CD4-positive, alpha-beta T cell (primary cell): ENCODE measurements around the gene COPG2. TPM values are rescaled to one million over a fixed set of nuclear protein-coding genes. Genes with fewer than 3 reads are reported as not detected.

ENCODE experiments used
- ATAC-seq: fragments of 200-7000 bp; cut with Tn5 transposase; one replicate; pipeline ENCODE4 v1.10.0; 2022; ENCODE audit warnings: mild to moderate bottlenecking; ENCODE audit not compliant: poor library complexity
- CTCF ChIA-PET: fragments of 350-600 bp; sonication (Branson Sonifier 250); formaldehyde crosslinking; loops from one replicate; lab custom pipeline; 2021; ENCODE audit warnings: antibody characterized with exemption, inconsistent platforms; lab: Charles Lee
- POLR2A ChIA-PET: fragments of 350-600 bp; sonication (Branson Sonifier 250); formaldehyde crosslinking; loops from one replicate; lab custom pipeline; 2021; ENCODE audit warnings: antibody characterized with exemption, inconsistent platforms; lab: Charles Lee
- DNase-seq, 14 experiments: peaks; one replicate each; pipeline ENCODE4 v3.0.0-alpha.2; 2013 to 2020; ENCODE audit warnings: mixed read lengths in 2 of 14
- H3K27ac ChIP-seq, 2 donors: one replicate each; pipeline versions ENCODE4 v1.5.1 to v1.7.0; 2013; ENCODE audit warnings: low read length in 2 of 2, low read depth in 1 of 2, mild to moderate bottlenecking in 1 of 2
- H3K27me3 ChIP-seq, 2 experiments: 1 replicate in 1 of 2; 2 replicates in 1 of 2; pipeline versions ENCODE4 v1.6.1 to v1.7.0; 2013; ENCODE audit warnings: low read length in 2 of 2, control low read depth in 1 of 2, mild to moderate bottlenecking in 1 of 2, moderate library complexity in 1 of 2; ENCODE audit not compliant: insufficient read depth in 2 of 2, control insufficient read depth in 1 of 2
- H3K36me3 ChIP-seq: one replicate; pipeline ENCODE4 v1.6.1; 2013; ENCODE audit warnings: low read length, control low read depth; ENCODE audit not compliant: insufficient read depth
- H3K4me1 ChIP-seq: one replicate; pipeline ENCODE4 v1.6.1; 2013; ENCODE audit warnings: low read length, control low read depth; ENCODE audit not compliant: insufficient read depth
- H3K4me3 ChIP-seq: one replicate; pipeline ENCODE4 v1.5.1; 2013; ENCODE audit warnings: mild to moderate bottlenecking, low read length, moderate library complexity
- H3K9me3 ChIP-seq, 2 experiments: 1 replicate in 1 of 2; 2 replicates in 1 of 2; pipeline versions ENCODE4 v1.6.1 to v1.7.0; 2013; ENCODE audit warnings: low read length in 2 of 2, mild to moderate bottlenecking in 2 of 2, control low read depth in 1 of 2, moderate library complexity in 1 of 2; ENCODE audit not compliant: control insufficient read depth in 1 of 2, insufficient read depth in 1 of 2
- H3K27ac Mint-ChIP-seq: one replicate; pipeline ENCODE4 v1.8.0; 2020; ENCODE audit warnings: mixed read lengths
- H3K27me3 Mint-ChIP-seq: one replicate; pipeline ENCODE4 v1.8.0; 2021; ENCODE audit warnings: mixed read lengths
- H3K36me3 Mint-ChIP-seq: one replicate; pipeline ENCODE4 v1.8.0; 2021; ENCODE audit warnings: low read depth, mixed read lengths
- H3K4me1 Mint-ChIP-seq: one replicate; pipeline ENCODE4 v1.8.0; 2021; ENCODE audit warnings: low read depth, mixed read lengths
- H3K4me3 Mint-ChIP-seq: one replicate; pipeline ENCODE4 v1.8.0; 2020; ENCODE audit warnings: mild to moderate bottlenecking, mixed read lengths
- H3K9me3 Mint-ChIP-seq: one replicate; pipeline ENCODE4 v1.8.0; 2020; ENCODE audit warnings: mixed read lengths
- CTCF ChIP-seq: fragments of 200-600 bp; IDR thresholded peaks from one replicate; pipeline ENCODE4 v1.8.0; 2022; ENCODE audit warnings: antibody characterized with exemption, mild to moderate bottlenecking
- intact Hi-C, 2 experiments: fragments of 100-400 bp; cut with DNase I in 1 of 2; cut with micrococcal nuclease in 1 of 2; formaldehyde crosslinking; loops; one replicate each; pipeline versions ENCODE4 v1.15.1 to v1.9.0; 2023 to 2025; cut with DNase I, micrococcal nuclease
- total RNA-seq, 174 experiments: library from RNA in 2 of 174; stranded (reverse) in 2 of 174; gene quantifications; one replicate each; pipeline ENCODE4 v1.2.3 and lab custom pipeline; 2021 to 2026

Gene COPG2
- total RNA-seq, 2 experiments from 2014 or later = 4.1 to 4.3 TPM

DNA sequence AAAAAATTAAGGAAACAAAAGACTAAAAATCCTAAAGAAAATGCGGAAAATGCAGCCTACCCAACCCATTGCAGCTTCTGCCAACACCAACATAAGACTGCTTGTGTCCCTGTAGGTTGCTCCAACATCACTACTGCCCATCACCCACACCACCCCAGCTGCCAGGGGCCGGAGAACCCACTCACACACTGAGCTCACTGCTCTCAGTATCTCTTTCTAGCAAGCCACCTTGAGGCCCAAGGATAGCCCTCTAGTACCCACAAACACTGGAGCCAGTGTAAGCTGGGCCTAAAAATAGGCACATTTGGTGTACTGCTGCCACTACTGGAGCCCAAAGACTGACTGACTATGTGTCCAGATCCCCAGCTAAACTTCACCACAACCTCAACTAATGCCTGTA is 109.4 kb downstream of the COPG2 start:
- Mint-ChIP-seq H3K4me1 (no peaks in the 10 kb centered on the region), H3K27me3 (no peaks in the 10 kb centered on the region), H3K4me3 (no peak overlapping the region), H3K9me3 (no peaks in the 10 kb centered on the region), H3K27ac (no peak overlapping the region), H3K36me3 (peaks cover 50% of the 10 kb centered on the region)
- DNase-seq = no peak
- no peak for TF ChIP-seq CTCF
- no peak overlapping the region for H3K27ac ChIP-seq
- no peak overlapping the region for H3K4me3 ChIP-seq
- no peak for ATAC-seq
- H3K36me3 ChIP-seq = peaks cover 6% of the 10 kb centered on the region
- H3K9me3 ChIP-seq = no peaks in the 10 kb centered on the region
- CTCF ChIA-PET = no interaction called here
- no peaks in the 10 kb centered on the region for H3K4me1 ChIP-seq
- H3K27me3 ChIP-seq = no peaks in the 10 kb centered on the region
- POLR2A ChIA-PET = no interaction called here
- intact Hi-C loops = no loop called here

- Mint-ChIP-seq H3K27me3 (no peaks in the 10 kb centered on the region), H3K4me1 (no peaks in the 10 kb centered on the region), H3K9me3 (no peaks in the 10 kb centered on the region), H3K36me3 (peaks cover 48% of the 10 kb centered on the region), H3K4me3 (no peak overlapping the region), H3K27ac (no peak overlapping the region)
- H3K4me3 ChIP-seq = no peak overlapping the region
- no peaks in the 10 kb centered on the region for H3K4me1 ChIP-seq
- intact Hi-C loops = no loop called here
- peaks cover 6% of the 10 kb centered on the region for H3K36me3 ChIP-seq
- H3K27ac ChIP-seq = no peak overlapping the region
- no peak for DNase-seq
- TF ChIP-seq CTCF = no peak
- ATAC-seq = no peak
- ChIA-PET CTCF (no interaction called here), POLR2A (no interaction called here)
- H3K9me3 ChIP-seq = no peaks in the 10 kb centered on the region
- no peaks in the 10 kb centered on the region for H3K27me3 ChIP-seq
Observed at GRCh38 chr7:130554481-130554880, 114.1 kb downstream of the COPG2 start.

- Mint-ChIP-seq H3K27ac (no peak overlapping the region), H3K4me1 (no peaks in the 10 kb centered on the region), H3K9me3 (no peaks in the 10 kb centered on the region), H3K4me3 (no peak overlapping the region), H3K36me3 (peaks cover 49% of the 10 kb centered on the region), H3K27me3 (no peaks in the 10 kb centered on the region)
- H3K4me1 ChIP-seq = no peaks in the 10 kb centered on the region
- H3K9me3 ChIP-seq = no peaks in the 10 kb centered on the region
- intact Hi-C loops = no loop called here
- no peak for TF ChIP-seq CTCF
- peaks cover 6% of the 10 kb centered on the region for H3K36me3 ChIP-seq
- no peaks in the 10 kb centered on the region for H3K27me3 ChIP-seq
- DNase-seq (no peak), ATAC-seq (no peak)
- ChIA-PET POLR2A (no interaction called here), CTCF (no interaction called here)
- no peak overlapping the region for H3K4me3 ChIP-seq
- no peak overlapping the region for H3K27ac ChIP-seq
Observed at GRCh38 chr7:130553398-130554029, 115.0 kb downstream of the COPG2 start.
